ENCODE data around the gene BCL6. TPM values are rescaled to one million over a fixed set of nuclear protein-coding genes. Genes with fewer than 3 reads are reported as not detected.

Gene BCL6
- total RNA-seq, 2 donors from 2014 or later, result 25.8 to 29.7 TPM

- no peak overlapping the region for H3K4me3 Mint-ChIP-seq
- ATAC-seq, result no peak
- no peaks in the 10 kb centered on the region for H3K36me3 Mint-ChIP-seq (ENCODE audit: low read depth)
- DNase-seq, result no peak
- H3K27ac Mint-ChIP-seq, result peak overlapping the region; percentile 27
- no peaks in the 10 kb centered on the region for H3K9me3 ChIP-seq (ENCODE audit: control insufficient read depth, low read length, poor library complexity, severe bottlenecking)
- H3K4me1 Mint-ChIP-seq, result peaks cover 39% of the 10 kb centered on the region
- no peaks in the 10 kb centered on the region for H3K27me3 Mint-ChIP-seq
Measured at GRCh38 chr3:187773233-187774184, 28.2 kb upstream of the BCL6 start.

GRCh38 chr3:187770224-187770623, 25.0 kb upstream of the BCL6 start:
- Mint-ChIP-seq H3K27ac (peak overlapping the region; percentile 95), H3K4me3 (peak overlapping the region; percentile 15), H3K36me3 (ENCODE audit: low read depth) (no peaks in the 10 kb centered on the region), H3K27me3 (no peaks in the 10 kb centered on the region), H3K4me1 (peaks cover 30% of the 10 kb centered on the region)
- H3K9me3 ChIP-seq (ENCODE audit: control insufficient read depth, low read length, poor library complexity, severe bottlenecking), result no peaks in the 10 kb centered on the region
- no peak for DNase-seq
- peak; percentile 92 for ATAC-seq

GRCh38 chr3:187769771-187770170, 24.5 kb upstream of the BCL6 start:
- H3K36me3 Mint-ChIP-seq (ENCODE audit: low read depth), result no peaks in the 10 kb centered on the region
- H3K27me3 Mint-ChIP-seq, result no peaks in the 10 kb centered on the region
- DNase-seq (no peak), ATAC-seq (peak; percentile 45)
- H3K9me3 ChIP-seq (ENCODE audit: control insufficient read depth, low read length, poor library complexity, severe bottlenecking), result no peaks in the 10 kb centered on the region
- peak overlapping the region; percentile 15 for H3K4me3 Mint-ChIP-seq
- peak overlapping the region; percentile 95 for H3K27ac Mint-ChIP-seq
- peaks cover 30% of the 10 kb centered on the region for H3K4me1 Mint-ChIP-seq

GRCh38 chr3:187767266-187768012, 22.2 kb upstream of the BCL6 start:
- no peaks in the 10 kb centered on the region for H3K9me3 ChIP-seq (ENCODE audit: control insufficient read depth, low read length, poor library complexity, severe bottlenecking)
- Mint-ChIP-seq H3K4me1 (peaks cover 25% of the 10 kb centered on the region), H3K4me3 (no peak overlapping the region), H3K27ac (peak overlapping the region; percentile 95), H3K27me3 (peaks cover 4% of the 10 kb centered on the region), H3K36me3 (ENCODE audit: low read depth) (no peaks in the 10 kb centered on the region)
- no peak for DNase-seq
- ATAC-seq, result no peak

GRCh38 chr3:187765342-187765741, 20.1 kb upstream of the BCL6 start:
- no peak for ATAC-seq

GRCh38 chr3:187763850-187764648, 18.8 kb upstream of the BCL6 start:
- H3K4me3 Mint-ChIP-seq, result no peak overlapping the region
- peaks cover 10% of the 10 kb centered on the region for H3K4me1 Mint-ChIP-seq
- no peak for ATAC-seq
- H3K36me3 Mint-ChIP-seq (ENCODE audit: low read depth), result no peaks in the 10 kb centered on the region
- H3K27ac Mint-ChIP-seq, result no peak overlapping the region
- DNase-seq, result no peak
- H3K9me3 ChIP-seq (ENCODE audit: control insufficient read depth, low read length, poor library complexity, severe bottlenecking), result no peaks in the 10 kb centered on the region
- peaks cover 4% of the 10 kb centered on the region for H3K27me3 Mint-ChIP-seq

More at GRCh38 chr3:187765342-187765741, 20.1 kb upstream of the BCL6 start:
- H3K36me3 Mint-ChIP-seq (ENCODE audit: low read depth), result no peaks in the 10 kb centered on the region
- H3K27me3 Mint-ChIP-seq, result peaks cover 4% of the 10 kb centered on the region
- H3K9me3 ChIP-seq (ENCODE audit: control insufficient read depth, low read length, poor library complexity, severe bottlenecking), result no peaks in the 10 kb centered on the region
- peak overlapping the region; percentile 34 for H3K27ac Mint-ChIP-seq
- DNase-seq, result no peak
- peaks cover 23% of the 10 kb centered on the region for H3K4me1 Mint-ChIP-seq
- H3K4me3 Mint-ChIP-seq, result no peak overlapping the region

- ATAC-seq, result no peak
- H3K36me3 Mint-ChIP-seq (ENCODE audit: low read depth), result no peaks in the 10 kb centered on the region
- no peak overlapping the region for H3K4me3 Mint-ChIP-seq
- peaks cover 4% of the 10 kb centered on the region for H3K27me3 Mint-ChIP-seq
- no peak overlapping the region for H3K27ac Mint-ChIP-seq
- H3K9me3 ChIP-seq (ENCODE audit: control insufficient read depth, low read length, poor library complexity, severe bottlenecking), result no peaks in the 10 kb centered on the region
- H3K4me1 Mint-ChIP-seq, result peaks cover 4% of the 10 kb centered on the region
- DNase-seq, result no peak
Measured at GRCh38 chr3:187762792-187763191, 17.5 kb upstream of the BCL6 start.

GRCh38 chr3:187759601-187760000, 14.3 kb upstream of the BCL6 start:
- H3K4me1 Mint-ChIP-seq, result no peaks in the 10 kb centered on the region
- peaks cover 2% of the 10 kb centered on the region for H3K36me3 Mint-ChIP-seq (ENCODE audit: low read depth)
- no peak overlapping the region for H3K4me3 Mint-ChIP-seq
- H3K27me3 Mint-ChIP-seq, result peaks cover 4% of the 10 kb centered on the region
- no peak for ATAC-seq
- H3K27ac Mint-ChIP-seq, result no peak overlapping the region
- H3K9me3 ChIP-seq (ENCODE audit: control insufficient read depth, low read length, poor library complexity, severe bottlenecking), result no peaks in the 10 kb centered on the region
- no peak for DNase-seq

- ATAC-seq (no peak), DNase-seq (no peak)
- H3K4me3 Mint-ChIP-seq, result no peak overlapping the region
- peaks cover 2% of the 10 kb centered on the region for H3K36me3 Mint-ChIP-seq (ENCODE audit: low read depth)
- H3K27me3 Mint-ChIP-seq, result no peaks in the 10 kb centered on the region
- H3K9me3 ChIP-seq (ENCODE audit: control insufficient read depth, low read length, poor library complexity, severe bottlenecking), result no peaks in the 10 kb centered on the region
- no peaks in the 10 kb centered on the region for H3K4me1 Mint-ChIP-seq
- H3K27ac Mint-ChIP-seq, result no peak overlapping the region
Measured at GRCh38 chr3:187758318-187758955, 13.2 kb upstream of the BCL6 start.

- Mint-ChIP-seq H3K4me1 (peaks cover 6% of the 10 kb centered on the region), H3K4me3 (no peak overlapping the region), H3K36me3 (ENCODE audit: low read depth) (peaks cover 2% of the 10 kb centered on the region), H3K27me3 (no peaks in the 10 kb centered on the region), H3K27ac (no peak overlapping the region)
- DNase-seq, result no peak
- no peak for ATAC-seq
- no peaks in the 10 kb centered on the region for H3K9me3 ChIP-seq (ENCODE audit: control insufficient read depth, low read length, poor library complexity, severe bottlenecking)
Measured at GRCh38 chr3:187753516-187753915, 8.2 kb upstream of the BCL6 start.

- peak overlapping the region; percentile 6 for H3K27ac Mint-ChIP-seq
- peaks cover 20% of the 10 kb centered on the region for H3K4me1 Mint-ChIP-seq
- H3K27me3 Mint-ChIP-seq, result no peaks in the 10 kb centered on the region
- no peaks in the 10 kb centered on the region for H3K36me3 Mint-ChIP-seq (ENCODE audit: low read depth)
- H3K4me3 Mint-ChIP-seq, result peak overlapping the region; percentile 19
- ATAC-seq, result no peak
- DNase-seq, result no peak
- no peaks in the 10 kb centered on the region for H3K9me3 ChIP-seq (ENCODE audit: control insufficient read depth, low read length, poor library complexity, severe bottlenecking)
Measured at GRCh38 chr3:187750513-187751123, 5.3 kb upstream of the BCL6 start.

GRCh38 chr3:187750006-187750512, 4.8 kb upstream of the BCL6 start:
- Mint-ChIP-seq H3K36me3 (ENCODE audit: low read depth) (no peaks in the 10 kb centered on the region), H3K27me3 (no peaks in the 10 kb centered on the region), H3K4me3 (no peak overlapping the region), H3K27ac (no peak overlapping the region), H3K4me1 (peaks cover 23% of the 10 kb centered on the region)
- no peaks in the 10 kb centered on the region for H3K9me3 ChIP-seq (ENCODE audit: control insufficient read depth, low read length, poor library complexity, severe bottlenecking)
- ATAC-seq, result no peak
- no peak for DNase-seq
